Brain microvascular endothelial cell (primary cell): ENCODE data around the gene SIK3.

ENCODE experiments used
- DNase-seq: peaks from one replicate; pipeline ENCODE4 v3.0.0-alpha.2; 2020
- H3K27ac ChIP-seq: fragments of 250-450 bp; sonication (Bioruptor Pico); 2 replicates; pipeline ENCODE4 v1.5.1; 2020; ENCODE audit warnings: mild to moderate bottlenecking, moderate library complexity
- H3K27me3 ChIP-seq: fragments of 250-450 bp; sonication (Bioruptor Pico); replicated peaks from 2 replicates; pipeline ENCODE4 v1.5.1; 2020; ENCODE audit warnings: mild to moderate bottlenecking
- H3K36me3 ChIP-seq: fragments of 250-450 bp; sonication (Bioruptor Pico); replicated peaks from 2 replicates; pipeline ENCODE4 v1.5.1; 2020; ENCODE audit warnings: mild to moderate bottlenecking
- H3K4me3 ChIP-seq: 2 replicates; pipeline ENCODE4 v1.5.1; 2011; ENCODE audit warnings: low read depth, mild to moderate bottlenecking, control low read depth, low read length, moderate library complexity
- CTCF ChIP-seq: IDR thresholded peaks from 2 replicates; pipeline ENCODE4 v1.5.1; 2011; ENCODE audit warnings: low read depth, mild to moderate bottlenecking, moderate library complexity, low read length, control low read depth, inconsistent platforms; ENCODE audit errors: missing control alignments
- in situ Hi-C: cut with HindIII; loops from 2 replicates; pipeline ENCODE4 v1.10.0; 2017; ENCODE audit warnings: low sequenced_read_pairs, low pct_ligation_motif_present

The SIK3 gene

GRCh38 chr11:117083011-117083935 lies 15.0 kb downstream of the SIK3 start:
- TF ChIP-seq CTCF: no peak
- H3K4me3 ChIP-seq: no peak overlapping the region
- H3K27ac ChIP-seq: no peak overlapping the region
- DNase-seq: no peak
- H3K36me3 ChIP-seq: no peaks in the 10 kb centered on the region
- in situ Hi-C loops: no loop called here
- no peaks in the 10 kb centered on the region for H3K27me3 ChIP-seq

- Histone ChIP-seq H3K27me3 (no peaks in the 10 kb centered on the region), H3K36me3 (no peaks in the 10 kb centered on the region), H3K27ac (no peak overlapping the region), H3K4me3 (no peak overlapping the region)
- no peak for TF ChIP-seq CTCF
- in situ Hi-C loops: no loop called here
- DNase-seq: no peak
Observed at GRCh38 chr11:117081908-117082307, 16.3 kb downstream of the SIK3 start.

- in situ Hi-C loops: no loop called here
- H3K27ac ChIP-seq: no peak overlapping the region
Observed at GRCh38 chr11:117080370-117080769, 17.9 kb downstream of the SIK3 start.

GRCh38 chr11:117076941-117077691 lies 21.1 kb downstream of the SIK3 start:
- H3K27me3 ChIP-seq: no peaks in the 10 kb centered on the region
- H3K4me3 ChIP-seq: no peak overlapping the region
- no peak for TF ChIP-seq CTCF
- in situ Hi-C loops: no loop called here
- no peak for DNase-seq
- H3K27ac ChIP-seq: no peak overlapping the region
- no peaks in the 10 kb centered on the region for H3K36me3 ChIP-seq

More at GRCh38 chr11:117080370-117080769, 17.9 kb downstream of the SIK3 start:
- TF ChIP-seq CTCF: no peak
- no peaks in the 10 kb centered on the region for H3K36me3 ChIP-seq
- DNase-seq: no peak
- no peaks in the 10 kb centered on the region for H3K27me3 ChIP-seq
- H3K4me3 ChIP-seq: no peak overlapping the region

GRCh38 chr11:117075186-117075585 lies 23.0 kb downstream of the SIK3 start:
- in situ Hi-C loops: no loop called here
- Histone ChIP-seq H3K4me3 (no peak overlapping the region), H3K27ac (no peak overlapping the region), H3K27me3 (no peaks in the 10 kb centered on the region), H3K36me3 (no peaks in the 10 kb centered on the region)
- TF ChIP-seq CTCF: no peak
- DNase-seq: no peak
